ENCODE measurements around the gene CACNG4. TPM values are rescaled to one million over a fixed set of nuclear protein-coding genes. Genes with fewer than 3 reads are reported as not detected.

The CACNG4 gene
- total RNA-seq, 1 donor from 2014 or later = 0.34 TPM

- Histone ChIP-seq H3K27ac (no peak overlapping the region), H3K4me1 (peaks cover 23% of the 10 kb centered on the region), H3F3A (ENCODE audit: low read depth) (peaks cover 9% of the 10 kb centered on the region), H2AFZ (replicated peaks) (no peak overlapping the region), H3K4me2 (no peak overlapping the region), H4K20me1 (ENCODE audit: low read depth) (no peaks in the 10 kb centered on the region), H3K9me3 (ENCODE audit: low read depth) (no peaks in the 10 kb centered on the region), H3K9ac (no peak overlapping the region), H3K4me3 (no peak overlapping the region), H3K79me2 (ENCODE audit: low read depth) (no peaks in the 10 kb centered on the region), H3K36me3 (no peaks in the 10 kb centered on the region), H3K27me3 (no peaks in the 10 kb centered on the region)
- no peak overlapping the region for H3K27ac Mint-ChIP-seq
- H3K4me1 Mint-ChIP-seq = peaks cover 25% of the 10 kb centered on the region
- no peak overlapping the region for H3K4me3 Mint-ChIP-seq
- H3K27me3 Mint-ChIP-seq (ENCODE audit: insufficient read depth, low read depth) = no peaks in the 10 kb centered on the region
- no peak for DNase-seq (ENCODE audit: low spot score)
- no peak for TF ChIP-seq EZH2phosphoT487 (IDR thresholded peaks at IDR 0.05)
- no peak for TF ChIP-seq CTCF (IDR thresholded peaks at IDR 0.05)
- TF ChIP-seq EZH2 (IDR thresholded peaks at IDR 0.05) = no peak
- peaks cover 2% of the 10 kb centered on the region for H3K36me3 Mint-ChIP-seq
- H3K9me3 Mint-ChIP-seq = no peaks in the 10 kb centered on the region
These were observed 105.2 kb downstream of the CACNG4 start for GRCh38 chr17:67069603-67070136.

- no peaks in the 10 kb centered on the region for H3K27me3 Mint-ChIP-seq (ENCODE audit: insufficient read depth, low read depth)
- TF ChIP-seq EZH2 (IDR thresholded peaks at IDR 0.05) = no peak
- TF ChIP-seq CTCF (IDR thresholded peaks at IDR 0.05) = no peak
- TF ChIP-seq EZH2phosphoT487 (IDR thresholded peaks at IDR 0.05) = no peak
- H3K9me3 ChIP-seq (ENCODE audit: low read depth) = no peaks in the 10 kb centered on the region
- H3K36me3 Mint-ChIP-seq = peaks cover 2% of the 10 kb centered on the region
- H3K27me3 ChIP-seq = no peaks in the 10 kb centered on the region
- no peak overlapping the region for H3K27ac Mint-ChIP-seq
- H3K9me3 Mint-ChIP-seq = no peaks in the 10 kb centered on the region
- H3K4me1 ChIP-seq = peaks cover 21% of the 10 kb centered on the region
- peaks cover 9% of the 10 kb centered on the region for H3F3A ChIP-seq (ENCODE audit: low read depth)
- H3K9ac ChIP-seq = no peak overlapping the region
- no peak overlapping the region for H2AFZ ChIP-seq (replicated peaks)
- H3K4me3 Mint-ChIP-seq = no peak overlapping the region
- no peaks in the 10 kb centered on the region for H3K36me3 ChIP-seq
- H3K4me3 ChIP-seq = no peak overlapping the region
- no peak overlapping the region for H3K4me2 ChIP-seq
- DNase-seq (ENCODE audit: low spot score) = no peak
- H3K27ac ChIP-seq = no peak overlapping the region
- no peaks in the 10 kb centered on the region for H3K79me2 ChIP-seq (ENCODE audit: low read depth)
- H3K4me1 Mint-ChIP-seq = peaks cover 21% of the 10 kb centered on the region
- H4K20me1 ChIP-seq (ENCODE audit: low read depth) = no peaks in the 10 kb centered on the region
These were observed 107.1 kb downstream of the CACNG4 start for GRCh38 chr17:67071595-67071994.

- Histone ChIP-seq H3F3A (ENCODE audit: low read depth) (peaks cover 8% of the 10 kb centered on the region), H3K36me3 (no peaks in the 10 kb centered on the region), H3K9me3 (ENCODE audit: low read depth) (no peaks in the 10 kb centered on the region), H3K4me3 (no peak overlapping the region), H4K20me1 (ENCODE audit: low read depth) (no peaks in the 10 kb centered on the region), H3K27me3 (no peaks in the 10 kb centered on the region), H3K9ac (no peak overlapping the region), H2AFZ (replicated peaks) (no peak overlapping the region), H3K79me2 (ENCODE audit: low read depth) (no peaks in the 10 kb centered on the region), H3K4me2 (no peak overlapping the region), H3K27ac (no peak overlapping the region), H3K4me1 (peaks cover 16% of the 10 kb centered on the region)
- no peaks in the 10 kb centered on the region for H3K9me3 Mint-ChIP-seq
- no peak for DNase-seq (ENCODE audit: low spot score)
- no peak overlapping the region for H3K4me3 Mint-ChIP-seq
- H3K27ac Mint-ChIP-seq = no peak overlapping the region
- no peaks in the 10 kb centered on the region for H3K27me3 Mint-ChIP-seq (ENCODE audit: insufficient read depth, low read depth)
- peaks cover 2% of the 10 kb centered on the region for H3K36me3 Mint-ChIP-seq
- TF ChIP-seq EZH2phosphoT487 (IDR thresholded peaks at IDR 0.05) (no peak), CTCF (IDR thresholded peaks at IDR 0.05) (no peak), EZH2 (IDR thresholded peaks at IDR 0.05) (no peak)
- peaks cover 13% of the 10 kb centered on the region for H3K4me1 Mint-ChIP-seq
These were observed 108.4 kb downstream of the CACNG4 start for GRCh38 chr17:67072885-67073284.
